ENCODE results near the gene LMBR1.
"Not testable (repeated sequence)": the region's sequence is repeated elsewhere in the genome, so short reads cannot be mapped to it uniquely, and the experiment has no call there.

The LMBR1 gene

GRCh38 chr7:156845379-156846101 is 47.4 kb downstream of the LMBR1 start:
- no peak for DNase-seq (ENCODE audit: low spot score)

- DNase-seq (ENCODE audit: low spot score): not testable (repeated sequence)
Measured at GRCh38 chr7:156843582-156843981, 49.4 kb downstream of the LMBR1 start.

- DNase-seq (ENCODE audit: low spot score): no peak
Measured at GRCh38 chr7:156843157-156843556, 49.8 kb downstream of the LMBR1 start.

- peak; percentile 20 for DNase-seq (ENCODE audit: low spot score)
Measured at GRCh38 chr7:156842740-156843140, 50.2 kb downstream of the LMBR1 start.

GRCh38 chr7:156842317-156842716 is 50.7 kb downstream of the LMBR1 start:
- no peak for DNase-seq (ENCODE audit: low spot score)

- DNase-seq (ENCODE audit: low spot score): no peak
Measured at GRCh38 chr7:156841497-156841896, 51.5 kb downstream of the LMBR1 start.

GRCh38 chr7:156840134-156840533 is 52.8 kb downstream of the LMBR1 start:
- no peak for DNase-seq (ENCODE audit: low spot score)

- peak; percentile 89 for DNase-seq (ENCODE audit: low spot score)
Measured at GRCh38 chr7:156836443-156836842, 56.5 kb downstream of the LMBR1 start.

- DNase-seq (ENCODE audit: low spot score): no peak
Measured at GRCh38 chr7:156834462-156834861, 58.5 kb downstream of the LMBR1 start.

GRCh38 chr7:156833312-156833711 is 59.7 kb downstream of the LMBR1 start:
- no peak for DNase-seq (ENCODE audit: low spot score)

- DNase-seq (ENCODE audit: low spot score): no peak
Measured at GRCh38 chr7:156832195-156832877, 60.6 kb downstream of the LMBR1 start.

- DNase-seq (ENCODE audit: low spot score): no peak
Measured at GRCh38 chr7:156829669-156830336, 63.2 kb downstream of the LMBR1 start.

GRCh38 chr7:156827587-156828203 is 65.3 kb downstream of the LMBR1 start:
- peak; percentile 17 for DNase-seq (ENCODE audit: low spot score)

GRCh38 chr7:156823435-156823834 is 69.5 kb downstream of the LMBR1 start:
- DNase-seq (ENCODE audit: low spot score): no peak

GRCh38 chr7:156820445-156821063 is 72.4 kb downstream of the LMBR1 start:
- no peak for DNase-seq (ENCODE audit: low spot score)

- DNase-seq (ENCODE audit: low spot score): no peak
Measured at GRCh38 chr7:156819733-156820295, 73.2 kb downstream of the LMBR1 start.

- DNase-seq (ENCODE audit: low spot score): peak; percentile 25
Measured at GRCh38 chr7:156818133-156818532, 74.8 kb downstream of the LMBR1 start.

GRCh38 chr7:156816943-156817572 is 75.9 kb downstream of the LMBR1 start:
- DNase-seq (ENCODE audit: low spot score): peak; percentile 15

- no peak for DNase-seq (ENCODE audit: low spot score)
Measured at GRCh38 chr7:156811706-156812105, 81.3 kb downstream of the LMBR1 start.

- not testable (repeated sequence) for DNase-seq (ENCODE audit: low spot score)
Measured at GRCh38 chr7:156803656-156804055, 89.3 kb downstream of the LMBR1 start.

- DNase-seq (ENCODE audit: low spot score): no peak
Measured at GRCh38 chr7:156802214-156802613, 90.8 kb downstream of the LMBR1 start.

Measured in kidney tubule cell (primary cell).